Osteocyte (in vitro differentiated cells): ENCODE data around the gene PRRC2B. TPM values are rescaled to one million over a fixed set of nuclear protein-coding genes. Genes with fewer than 3 reads are reported as not detected.

Experiments used
- DNase-seq: peaks from one replicate; pipeline ENCODE4 v3.0.0; 2021; ENCODE audit warnings: mixed read lengths; ENCODE audit not compliant: unreplicated experiment; ENCODE audit errors: extremely low spot score
- H3K27ac Mint-ChIP-seq: one replicate; pipeline ENCODE4 v1.8.0; 2021; ENCODE audit warnings: mild to moderate bottlenecking, mixed read lengths; ENCODE audit not compliant: unreplicated experiment
- H3K27me3 Mint-ChIP-seq: one replicate; pipeline ENCODE4 v1.8.0; 2021; ENCODE audit warnings: mixed read lengths; ENCODE audit not compliant: unreplicated experiment
- H3K36me3 Mint-ChIP-seq: one replicate; pipeline ENCODE4 v1.8.0; 2021; ENCODE audit warnings: mixed read lengths; ENCODE audit not compliant: unreplicated experiment
- H3K4me1 Mint-ChIP-seq: one replicate; pipeline ENCODE4 v1.8.0; 2021; ENCODE audit warnings: mixed read lengths; ENCODE audit not compliant: unreplicated experiment
- H3K4me3 Mint-ChIP-seq: one replicate; pipeline ENCODE4 v1.8.0; 2021; ENCODE audit warnings: mild to moderate bottlenecking, moderate library complexity, mixed read lengths; ENCODE audit not compliant: unreplicated experiment
- H3K9me3 Mint-ChIP-seq: one replicate; pipeline ENCODE4 v1.8.0; 2021; ENCODE audit warnings: mixed read lengths; ENCODE audit not compliant: unreplicated experiment
- CTCF ChIP-seq: fragments of 200-600 bp; sonication (generic); IDR thresholded peaks from 2 replicates; pipeline ENCODE4 v1.5.0; 2021; ENCODE audit warnings: antibody characterized with exemption, mild to moderate bottlenecking, moderate library complexity
- total RNA-seq: library from RNA; stranded (reverse); gene quantifications from 2 replicates; pipeline ENCODE4 v1.2.1, GENCODE V29; 2021

PRRC2B gene
- total RNA-seq, 1 donor from 2014 or later = 290 TPM

GRCh38 chr9:131537946-131538345 is 144.1 kb downstream of the PRRC2B start:
- Mint-ChIP-seq H3K27me3 (no peaks in the 10 kb centered on the region), H3K27ac (no peak overlapping the region), H3K36me3 (no peaks in the 10 kb centered on the region), H3K4me3 (no peak overlapping the region), H3K9me3 (peaks cover 4% of the 10 kb centered on the region), H3K4me1 (no peaks in the 10 kb centered on the region)
- no peak for DNase-seq
- TF ChIP-seq CTCF = no peak

GRCh38 chr9:131539223-131539923 is 145.5 kb downstream of the PRRC2B start:
- no peak overlapping the region for H3K4me3 Mint-ChIP-seq
- no peaks in the 10 kb centered on the region for H3K4me1 Mint-ChIP-seq
- peaks cover 13% of the 10 kb centered on the region for H3K9me3 Mint-ChIP-seq
- peaks cover 6% of the 10 kb centered on the region for H3K36me3 Mint-ChIP-seq
- no peaks in the 10 kb centered on the region for H3K27me3 Mint-ChIP-seq
- no peak overlapping the region for H3K27ac Mint-ChIP-seq
- no peak for DNase-seq
- no peak for TF ChIP-seq CTCF

GRCh38 chr9:131543141-131543540 is 149.3 kb downstream of the PRRC2B start:
- H3K27me3 Mint-ChIP-seq = peaks cover 10% of the 10 kb centered on the region
- no peak for DNase-seq
- peaks cover 6% of the 10 kb centered on the region for H3K36me3 Mint-ChIP-seq
- no peak for TF ChIP-seq CTCF
- H3K4me3 Mint-ChIP-seq = no peak overlapping the region
- no peak overlapping the region for H3K27ac Mint-ChIP-seq
- H3K4me1 Mint-ChIP-seq = no peaks in the 10 kb centered on the region
- H3K9me3 Mint-ChIP-seq = peaks cover 13% of the 10 kb centered on the region

- Mint-ChIP-seq H3K36me3 (peaks cover 6% of the 10 kb centered on the region), H3K27ac (no peak within 1 kb of the TSS), H3K27me3 (peaks cover 27% of the 10 kb centered on the region), H3K9me3 (peaks cover 13% of the 10 kb centered on the region), H3K4me3 (no peak within 1 kb of the TSS), H3K4me1 (no peaks in the 10 kb centered on the region)
- TF ChIP-seq CTCF = no peak
- no peak for DNase-seq
Measured at GRCh38 chr9:131545003-131545785, 151.3 kb downstream of the PRRC2B start, which contains the start of gene PRRT1B. PRRT1B (plus strand) TSS chr9:131545523; CDS start chr9:131545616, 93 bp downstream.

- H3K27ac Mint-ChIP-seq = no peak overlapping the region
- H3K4me3 Mint-ChIP-seq = no peak overlapping the region
- peaks cover 13% of the 10 kb centered on the region for H3K9me3 Mint-ChIP-seq
- TF ChIP-seq CTCF = no peak
- H3K27me3 Mint-ChIP-seq = peaks cover 33% of the 10 kb centered on the region
- peaks cover 6% of the 10 kb centered on the region for H3K36me3 Mint-ChIP-seq
- no peaks in the 10 kb centered on the region for H3K4me1 Mint-ChIP-seq
- no peak for DNase-seq
Measured at GRCh38 chr9:131545786-131546335, 152.0 kb downstream of the PRRC2B start.
